Measurements from ENCODE around the gene ITGA2B.
"Not testable (repeated sequence)": the region's sequence is repeated elsewhere in the genome, so short reads cannot be mapped to it uniquely, and the experiment has no call there.

The ITGA2B gene

GRCh38 chr17:44333371-44333770 lies 56.1 kb downstream of the ITGA2B start:
- no peak for DNase-seq (ENCODE audit: low read depth in 1 of 2, low spot score in 1 of 2)

- peak; percentile 34 to 48 for DNase-seq (ENCODE audit: low read depth in 1 of 2, low spot score in 1 of 2)
Measured at GRCh38 chr17:44331249-44331760, 58.1 kb downstream of the ITGA2B start.

GRCh38 chr17:44330263-44330662 lies 59.2 kb downstream of the ITGA2B start:
- not testable (repeated sequence) for DNase-seq (ENCODE audit: low read depth in 1 of 2, low spot score in 1 of 2)

GRCh38 chr17:44329516-44329915 lies 59.9 kb downstream of the ITGA2B start:
- not testable (repeated sequence) for DNase-seq (ENCODE audit: low read depth in 1 of 2, low spot score in 1 of 2)

- DNase-seq (ENCODE audit: low read depth in 1 of 2, low spot score in 1 of 2), result no peak
Measured at GRCh38 chr17:44327715-44328449, 61.6 kb downstream of the ITGA2B start.

- DNase-seq (ENCODE audit: low read depth in 1 of 2, low spot score in 1 of 2), result peak; percentile 87
Measured at GRCh38 chr17:44326861-44327444, 62.5 kb downstream of the ITGA2B start.

- peak; percentile 92 to 96 for DNase-seq (ENCODE audit: low read depth in 1 of 2, low spot score in 1 of 2)
Measured at GRCh38 chr17:44324571-44325275, 64.7 kb downstream of the ITGA2B start, which contains the start of gene SLC25A39. Gene SLC25A39, minus strand, starts transcription at chr17:44324823. Its CDS starts 1,261 bp downstream, at chr17:44323562.

- DNase-seq (ENCODE audit: low read depth in 1 of 2, low spot score in 1 of 2), result no peak
Measured at GRCh38 chr17:44324092-44324570, 65.3 kb downstream of the ITGA2B start.

GRCh38 chr17:44323359-44324091 lies 65.9 kb downstream of the ITGA2B start:
- no peak for DNase-seq (ENCODE audit: low read depth in 1 of 2, low spot score in 1 of 2)

- DNase-seq (ENCODE audit: low read depth in 1 of 2, low spot score in 1 of 2), result no peak
Measured at GRCh38 chr17:44322236-44322895, 67.1 kb downstream of the ITGA2B start.
